Measurements from ENCODE around the gene LYSMD3. TPM values are rescaled to one million over a fixed set of nuclear protein-coding genes. Genes with fewer than 3 reads are reported as not detected.
A peak's percentile ranks its signal among the peaks of the same experiment; 100 is the strongest.

The LYSMD3 gene
- polyA plus RNA-seq, 3 donors: 24.7 to 31.2 (median 28.2) TPM

GRCh38 chr5:90495146-90495545 lies 34.2 kb downstream of the LYSMD3 start:
- DNase-seq: no peak

GRCh38 chr5:90494043-90494442 lies 35.3 kb downstream of the LYSMD3 start:
- DNase-seq: no peak

- no peak for DNase-seq
Observed at GRCh38 chr5:90488791-90489190, 40.6 kb downstream of the LYSMD3 start.

- no peak for DNase-seq
Observed at GRCh38 chr5:90484540-90484939, 44.8 kb downstream of the LYSMD3 start.

- no peak for DNase-seq
Observed at GRCh38 chr5:90483206-90483605, 46.2 kb downstream of the LYSMD3 start.

- DNase-seq: no peak
Observed at GRCh38 chr5:90480699-90481098, 48.7 kb downstream of the LYSMD3 start.

GRCh38 chr5:90479611-90480385 lies 49.6 kb downstream of the LYSMD3 start:
- DNase-seq: no peak

GRCh38 chr5:90477621-90478215 lies 51.7 kb downstream of the LYSMD3 start:
- DNase-seq: no peak

- no peak for DNase-seq
Observed at GRCh38 chr5:90477073-90477472, 52.3 kb downstream of the LYSMD3 start.

GRCh38 chr5:90476391-90476790 lies 53.0 kb downstream of the LYSMD3 start:
- no peak for DNase-seq

- DNase-seq: no peak
Observed at GRCh38 chr5:90475436-90475980, 53.9 kb downstream of the LYSMD3 start.

GRCh38 chr5:90474235-90475107 lies 54.9 kb downstream of the LYSMD3 start, which contains the start of the genes MBLAC2 and POLR3G:
Gene MBLAC2 (minus strand): TSS chr5:90474771. CDS start chr5:90474292, 479 bp downstream.
Gene POLR3G (plus strand): TSS chr5:90474864. CDS start chr5:90485568, 10,704 bp downstream.
- peak; percentile 89 for DNase-seq

- DNase-seq: peak; percentile 29
Observed at GRCh38 chr5:90473396-90474234, 55.8 kb downstream of the LYSMD3 start.

- DNase-seq: peak; percentile 5
Observed at GRCh38 chr5:90472783-90473395, 56.5 kb downstream of the LYSMD3 start.

Other genes starting within 250 kb of the LYSMD3 start
- gene CETN3, start 119.8 kb downstream of the LYSMD3 start, polyA plus RNA-seq (ENCODE audit: insufficient read length in 3 of 3): 10 to 100 TPM; 65.8 to 70.9 (median 69.0) TPM
- gene MBLAC2, start 54.8 kb downstream of the LYSMD3 start, polyA plus RNA-seq (ENCODE audit: insufficient read length in 3 of 3): 10 to 100 TPM in 1 of 3 donors, 1 to 10 TPM in 2; 9.6 to 10.1 (median 9.6) TPM
- gene POLR3G, start 54.7 kb downstream of the LYSMD3 start, polyA plus RNA-seq (ENCODE audit: insufficient read length in 3 of 3): 1 to 10 TPM; 2.7 to 3.5 (median 3.3) TPM
- 10 to 100 TPM; 11.3 to 15.4 (median 14.0) TPM for gene ADGRV1, start 29.2 kb upstream of the LYSMD3 start, polyA plus RNA-seq (ENCODE audit: insufficient read length in 3 of 3)